22Rv1 (cell line): ENCODE measurements around the gene WDR1.

ENCODE experiments used
- H3K27ac ChIP-seq: fragments of 450-650 bp; 2 replicates; pipeline ENCODE4 v1.5.1; 2017
- ZFX ChIP-seq: fragments of 450-650 bp; IDR thresholded peaks from 2 replicates; pipeline ENCODE4 v1.6.1; 2017; ENCODE audit warnings: antibody characterized with exemption, borderline replicate concordance
- TF ChIP-seq, protein P1 (sequence below): fragments of 450-650 bp; IDR thresholded peaks from 2 replicates; pipeline ENCODE4 v1.5.1; 2017; ENCODE audit warnings: mild to moderate bottlenecking

WDR1 gene

DNA sequence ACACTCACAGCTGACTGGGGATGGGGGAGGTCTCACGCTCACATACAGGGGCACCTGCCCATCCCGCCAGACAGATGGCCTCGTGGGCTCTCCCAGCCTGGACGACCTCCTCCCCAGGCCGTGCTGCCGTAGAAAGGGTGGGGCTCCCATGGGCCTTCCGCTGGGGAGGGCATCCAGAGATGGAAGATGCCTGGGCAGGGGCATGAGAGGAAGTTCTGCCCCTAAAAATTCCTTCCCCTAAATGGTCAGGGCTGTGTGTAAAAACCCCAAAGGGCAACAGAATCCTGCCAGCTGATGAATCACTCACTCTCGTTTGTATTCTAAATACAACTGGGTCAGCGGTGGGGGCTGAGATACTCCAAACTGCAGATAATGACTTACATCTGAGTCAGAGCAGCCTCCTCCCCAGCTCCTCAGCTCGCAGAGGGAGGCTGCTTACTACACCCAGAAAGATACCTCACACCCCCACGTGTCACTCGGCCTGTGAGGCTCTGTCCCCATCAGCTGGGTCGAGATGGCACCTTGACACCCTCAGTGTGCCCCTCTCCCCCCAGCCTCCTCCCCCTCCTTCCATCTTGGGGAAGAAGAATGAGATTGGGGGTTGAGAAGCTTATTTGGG lies 10.1 kb downstream of the WDR1 start:
- TF ChIP-seq, protein P1, sequence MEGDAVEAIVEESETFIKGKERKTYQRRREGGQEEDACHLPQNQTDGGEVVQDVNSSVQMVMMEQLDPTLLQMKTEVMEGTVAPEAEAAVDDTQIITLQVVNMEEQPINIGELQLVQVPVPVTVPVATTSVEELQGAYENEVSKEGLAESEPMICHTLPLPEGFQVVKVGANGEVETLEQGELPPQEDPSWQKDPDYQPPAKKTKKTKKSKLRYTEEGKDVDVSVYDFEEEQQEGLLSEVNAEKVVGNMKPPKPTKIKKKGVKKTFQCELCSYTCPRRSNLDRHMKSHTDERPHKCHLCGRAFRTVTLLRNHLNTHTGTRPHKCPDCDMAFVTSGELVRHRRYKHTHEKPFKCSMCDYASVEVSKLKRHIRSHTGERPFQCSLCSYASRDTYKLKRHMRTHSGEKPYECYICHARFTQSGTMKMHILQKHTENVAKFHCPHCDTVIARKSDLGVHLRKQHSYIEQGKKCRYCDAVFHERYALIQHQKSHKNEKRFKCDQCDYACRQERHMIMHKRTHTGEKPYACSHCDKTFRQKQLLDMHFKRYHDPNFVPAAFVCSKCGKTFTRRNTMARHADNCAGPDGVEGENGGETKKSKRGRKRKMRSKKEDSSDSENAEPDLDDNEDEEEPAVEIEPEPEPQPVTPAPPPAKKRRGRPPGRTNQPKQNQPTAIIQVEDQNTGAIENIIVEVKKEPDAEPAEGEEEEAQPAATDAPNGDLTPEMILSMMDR, result no peak
- TF ChIP-seq ZFX, result no peak
- H3K27ac ChIP-seq, result no peak overlapping the region

DNA sequence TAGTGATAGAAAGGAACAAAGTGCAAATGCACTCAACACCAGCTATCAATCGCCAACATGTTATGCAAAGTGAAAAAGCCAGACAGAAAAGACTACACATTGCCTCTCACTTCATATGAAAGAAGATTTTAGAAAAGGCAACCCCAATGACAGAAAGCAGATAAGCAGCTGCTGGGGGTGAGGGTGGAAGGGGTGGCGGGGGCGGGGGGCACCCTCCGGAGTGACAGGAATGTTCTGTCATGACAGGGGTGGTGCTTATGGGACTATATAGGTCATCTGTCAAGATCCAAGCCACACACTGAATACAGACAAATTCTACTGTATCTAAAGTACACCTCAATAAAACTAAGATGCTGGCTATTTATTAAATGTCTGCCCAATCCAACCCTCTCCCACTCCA lies 10.7 kb downstream of the WDR1 start:
- TF ChIP-seq, protein P1, result no peak
- no peak for TF ChIP-seq ZFX
- no peak overlapping the region for H3K27ac ChIP-seq

DNA sequence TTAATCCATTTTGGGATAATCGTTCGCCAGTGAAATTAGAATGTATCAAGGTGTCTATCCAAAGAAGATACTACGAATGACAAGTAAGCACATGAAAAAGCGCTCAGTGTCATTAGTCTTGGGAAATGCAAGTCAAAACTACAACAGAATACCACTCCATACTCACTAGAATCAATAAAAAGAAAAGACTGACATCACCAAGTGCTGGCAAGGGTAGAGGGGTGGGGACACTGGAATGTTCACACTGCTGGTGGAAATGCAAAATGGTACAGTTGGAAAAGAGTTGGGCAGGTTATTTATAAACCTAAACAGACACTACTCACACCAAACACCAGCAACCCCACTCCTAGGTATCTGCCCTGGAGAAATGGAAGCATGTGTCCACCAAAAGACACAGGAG lies 11.2 kb downstream of the WDR1 start:
- no peak for TF ChIP-seq ZFX
- TF ChIP-seq, protein P1, result no peak
- no peak overlapping the region for H3K27ac ChIP-seq

DNA sequence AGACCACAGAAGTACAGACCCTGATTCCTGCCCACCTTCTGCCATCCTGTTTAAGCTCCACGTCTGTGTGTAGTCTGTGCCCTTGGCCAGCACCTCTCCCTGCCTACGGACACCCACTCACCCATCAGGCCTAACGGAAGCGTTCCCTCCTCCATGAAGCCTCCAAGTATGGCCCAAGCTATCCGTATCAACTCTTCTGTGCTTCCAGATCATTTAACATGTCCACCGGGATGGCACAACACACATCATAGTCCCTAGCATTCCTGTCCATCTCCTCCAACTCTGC lies 11.7 kb downstream of the WDR1 start:
- TF ChIP-seq ZFX, result no peak
- TF ChIP-seq, protein P1, result no peak
- no peak overlapping the region for H3K27ac ChIP-seq

DNA sequence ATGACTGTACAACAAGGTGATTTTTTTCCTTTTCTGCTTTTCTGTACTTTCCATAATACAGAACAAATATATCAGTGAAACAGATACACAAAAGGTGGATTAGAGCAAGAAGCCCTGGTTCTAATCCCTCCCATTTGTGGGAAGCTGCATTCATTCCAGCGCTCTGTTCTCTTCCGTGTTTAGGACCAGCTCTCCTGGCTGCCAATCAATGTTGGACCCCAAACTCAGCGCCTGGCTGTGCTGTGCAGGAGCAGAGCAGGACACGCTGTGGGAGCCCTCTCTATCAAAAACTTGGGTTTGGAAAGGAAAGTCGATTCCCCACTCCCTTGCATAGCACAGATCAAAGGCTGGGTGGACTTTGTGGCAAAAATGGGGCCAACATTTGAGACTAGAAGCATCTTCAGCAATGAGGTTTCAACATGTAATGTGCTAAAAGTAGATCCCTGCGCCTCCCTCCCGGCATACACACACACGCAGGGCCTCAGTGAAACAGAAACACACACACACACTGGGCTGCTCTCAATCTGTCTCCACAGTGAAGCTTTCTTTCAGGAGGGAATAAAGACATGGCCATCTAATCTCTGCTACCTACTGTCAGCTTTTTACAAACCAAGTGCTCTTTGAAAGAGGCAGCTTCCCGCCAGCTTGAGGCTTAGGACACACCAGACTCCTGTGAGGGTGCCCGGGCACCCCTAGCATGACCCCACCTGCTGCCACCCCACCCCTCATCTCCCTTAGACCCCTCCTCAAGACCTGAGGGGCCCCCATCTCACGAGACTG lies 12.2 kb downstream of the WDR1 start:
- no peak overlapping the region for H3K27ac ChIP-seq
- no peak for TF ChIP-seq ZFX
- TF ChIP-seq, protein P1, result no peak

DNA sequence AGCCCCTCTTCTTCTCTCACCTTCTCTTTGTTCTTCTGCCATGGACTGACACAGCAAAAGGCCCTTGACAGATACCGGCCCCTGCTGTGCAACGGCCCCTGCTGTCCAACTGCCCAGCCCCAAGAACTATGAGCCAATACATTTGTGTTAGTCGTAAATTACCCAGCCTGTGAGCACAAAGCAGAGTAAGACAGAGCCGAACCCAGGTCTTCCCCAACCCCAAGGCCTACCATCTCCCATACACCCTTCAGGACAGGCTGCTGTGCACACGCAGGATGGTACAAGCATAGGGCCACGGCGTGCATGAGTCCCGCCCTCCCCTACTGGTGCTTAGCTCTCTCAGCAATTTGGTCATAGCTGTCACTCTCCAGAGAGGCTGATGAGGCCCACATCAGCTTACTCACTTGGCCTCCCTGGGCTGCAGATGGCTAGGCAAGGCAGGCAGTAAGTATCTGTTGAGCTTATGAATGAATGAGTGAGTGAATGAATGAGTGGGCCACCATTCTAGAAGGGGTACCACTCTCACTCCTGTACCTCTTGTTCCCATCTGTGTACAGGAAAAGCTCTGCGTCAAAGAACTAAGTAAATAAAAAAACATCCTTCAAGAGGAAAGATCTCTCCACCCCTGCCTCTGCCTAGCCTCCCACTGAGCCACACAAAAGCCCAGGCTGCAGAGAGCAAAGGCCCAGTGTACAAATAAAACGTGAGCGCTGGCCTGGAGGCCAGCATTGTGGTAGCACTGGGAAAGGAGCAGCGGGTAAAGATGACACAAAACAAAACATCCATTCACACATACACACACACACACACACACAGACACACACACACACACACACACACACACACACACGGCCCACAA lies 13.9 kb downstream of the WDR1 start:
- H3K27ac ChIP-seq, result no peak overlapping the region
- TF ChIP-seq, protein P1, result no peak
- TF ChIP-seq ZFX, result no peak
